Activated naive CD8-positive, alpha-beta T cell treated with anti-CD3 and anti-CD28 coated beads, Interleukin-2, amount 50 U/mL, for 16 hours (primary cell): ENCODE results near the gene RPS4Y1.

ENCODE experiments used
- DNase-seq: peaks from one replicate; pipeline ENCODE4 v3.0.0-alpha.2; 2020; ENCODE audit warnings: low read depth, low spot score

RPS4Y1 gene

GRCh38 chrY:2883561-2883960, 42.2 kb downstream of the RPS4Y1 start:
- DNase-seq, result no peak

- DNase-seq, result no peak
Measured at GRCh38 chrY:2885880-2886279, 44.5 kb downstream of the RPS4Y1 start.

- no peak for DNase-seq
Measured at GRCh38 chrY:2887386-2887785, 46.0 kb downstream of the RPS4Y1 start.

GRCh38 chrY:2887955-2888354, 46.6 kb downstream of the RPS4Y1 start:
- DNase-seq, result no peak

- DNase-seq, result no peak
Measured at GRCh38 chrY:2893471-2893870, 52.1 kb downstream of the RPS4Y1 start.

GRCh38 chrY:2896050-2896449, 54.6 kb downstream of the RPS4Y1 start:
- DNase-seq, result no peak

GRCh38 chrY:2907356-2907755, 66.0 kb downstream of the RPS4Y1 start:
- DNase-seq, result no peak

GRCh38 chrY:2913066-2913815, 71.8 kb downstream of the RPS4Y1 start:
- DNase-seq, result no peak
